GM23338 (cell line): ENCODE data around the gene ITIH2. TPM values are rescaled to one million over a fixed set of nuclear protein-coding genes. Genes with fewer than 3 reads are reported as not detected.
A peak's percentile ranks its signal among the peaks of the same experiment; 100 is the strongest.

ENCODE experiments used
- ATAC-seq: fragments of 200-7000 bp; cut with Tn5 transposase; 3 replicates; pipeline ENCODE4 v1.9.1; 2020
- DNase-seq: peaks from one replicate; pipeline ENCODE4 v3.0.0-alpha.2; 2015; ENCODE audit warnings: low spot score
- H2AFZ ChIP-seq: fragments of 200-600 bp; sonication (generic); 2 replicates; pipeline ENCODE4 v1.8.0; 2016; ENCODE audit warnings: antibody characterized with exemption, mild to moderate bottlenecking, moderate library complexity
- H3F3A ChIP-seq: fragments of 200-600 bp; sonication (generic); replicated peaks from 2 replicates; pipeline ENCODE4 v1.8.0; 2017; ENCODE audit warnings: antibody characterized with exemption, mixed run types, low read depth
- H3K27ac ChIP-seq: fragments of 200-600 bp; sonication (generic); 2 replicates; pipeline ENCODE4 v1.6.1; 2016; ENCODE audit warnings: low read depth
- H3K27me3 ChIP-seq: fragments of 200-600 bp; sonication (generic); 2 replicates; pipeline ENCODE4 v1.8.0; 2016; ENCODE audit warnings: mild to moderate bottlenecking, mixed run types, moderate library complexity; ENCODE audit not compliant: insufficient read depth
- H3K36me3 ChIP-seq: fragments of 200-600 bp; sonication (generic); 2 replicates; pipeline ENCODE4 v1.8.0; 2016; ENCODE audit warnings: mild to moderate bottlenecking; ENCODE audit not compliant: insufficient read depth
- H3K4me1 ChIP-seq: fragments of 200-600 bp; sonication (generic); 2 replicates; pipeline ENCODE4 v1.8.0; 2016; ENCODE audit warnings: mild to moderate bottlenecking, moderate library complexity; ENCODE audit not compliant: insufficient read depth
- H3K4me2 ChIP-seq: fragments of 200-600 bp; sonication (generic); 2 replicates; pipeline ENCODE4 v1.7.1; 2017; ENCODE audit warnings: mixed run types
- H3K4me3 ChIP-seq: fragments of 200-600 bp; sonication (generic); 2 replicates; pipeline ENCODE4 v1.6.1; 2016; ENCODE audit warnings: mixed run types
- H3K79me2 ChIP-seq: fragments of 200-600 bp; sonication (generic); replicated peaks from 2 replicates; pipeline ENCODE4 v1.8.0; 2017; ENCODE audit warnings: mild to moderate bottlenecking; ENCODE audit not compliant: insufficient read depth
- H3K9me2 ChIP-seq: fragments of 200-600 bp; sonication (generic); 2 replicates; pipeline ENCODE4 v1.8.0; 2017; ENCODE audit not compliant: insufficient read depth
- H4K20me1 ChIP-seq: fragments of 200-600 bp; sonication (generic); replicated peaks from 2 replicates; pipeline ENCODE4 v1.8.0; 2017; ENCODE audit warnings: mild to moderate bottlenecking; ENCODE audit not compliant: insufficient read depth
- H3K27ac Mint-ChIP-seq: 2 replicates; pipeline ENCODE4 v1.8.0; 2020; ENCODE audit warnings: inconsistent platforms, mild to moderate bottlenecking, moderate library complexity, mixed read lengths
- H3K27me3 Mint-ChIP-seq: 3 replicates; pipeline ENCODE4 v1.8.0; 2022; ENCODE audit warnings: low read depth, mild to moderate bottlenecking, moderate library complexity, mixed read lengths, inconsistent platforms; ENCODE audit not compliant: insufficient read depth, poor library complexity
- H3K36me3 Mint-ChIP-seq: 3 replicates; pipeline ENCODE4 v1.8.0; 2021; ENCODE audit warnings: low read depth, mild to moderate bottlenecking, inconsistent platforms, moderate library complexity, mixed read lengths
- H3K4me1 Mint-ChIP-seq: 3 replicates; pipeline ENCODE4 v1.8.0; 2020; ENCODE audit warnings: mild to moderate bottlenecking, inconsistent platforms, mixed read lengths
- H3K4me3 Mint-ChIP-seq: 3 replicates; pipeline ENCODE4 v1.8.0; 2021; ENCODE audit warnings: moderate library complexity, mild to moderate bottlenecking, inconsistent platforms, mixed read lengths
- H3K9me3 Mint-ChIP-seq: 3 replicates; pipeline ENCODE4 v1.8.0; 2020; ENCODE audit warnings: moderate library complexity, mild to moderate bottlenecking, inconsistent platforms, mixed read lengths
- ETS1 ChIP-seq: IDR thresholded peaks from 2 replicates; pipeline ENCODE4 v1.6.1; 2016; ENCODE audit warnings: antibody characterized with exemption
- EZH2phosphoT487 ChIP-seq: fragments of 200-600 bp; sonication (generic); IDR thresholded peaks from one replicate; pipeline ENCODE4 v1.8.1; 2018; ENCODE audit warnings: antibody characterized with exemption; ENCODE audit not compliant: unreplicated experiment
- JUNB ChIP-seq: IDR thresholded peaks from one replicate; pipeline ENCODE4 v1.6.1; 2016; ENCODE audit warnings: antibody characterized with exemption; ENCODE audit not compliant: unreplicated experiment
- NANOG ChIP-seq: IDR thresholded peaks from 2 replicates; pipeline ENCODE4 v1.6.1; 2016; ENCODE audit warnings: antibody characterized with exemption, borderline replicate concordance
- REST ChIP-seq: IDR thresholded peaks from one replicate; pipeline ENCODE4 v1.6.1; 2018; ENCODE audit warnings: antibody characterized with exemption; ENCODE audit not compliant: unreplicated experiment
- ZNF114 ChIP-seq: fragments of 250-450 bp; sonication (Bioruptor Pico); IDR thresholded peaks from 2 replicates; pipeline ENCODE4 v1.5.0; 2020; ENCODE audit warnings: mild to moderate bottlenecking, moderate library complexity
- polyA plus RNA-seq: library from polyadenylated mRNA; unstranded; fragments of >200 nt; fragmentation: Nextera tagmentation; extraction: Ambion mirVana; gene quantifications from 2 replicates; pipeline ENCODE4 v1.2.1, GENCODE V29; 2016
- total RNA-seq: library from RNA; depleted of rRNA; stranded (reverse); fragments of >200 nt; shearing (Covaris generic); gene quantifications from 2 replicates; pipeline ENCODE4 v1.2.3, GENCODE V29; 2014
- TF ChIP-seq, protein P1 (sequence below), 2 experiments: fragments of 200-600 bp in 1 of 2; sonication (generic) in 1 of 2; conservative IDR thresholded peaks; 2 replicates each; pipeline versions ENCODE4 v1.5.1 to v1.6.1; 2016 to 2017; ENCODE audit warnings: antibody characterized with exemption in 2 of 2, low read depth in 2 of 2, mild to moderate bottlenecking in 2 of 2, moderate library complexity in 1 of 2

The ITIH2 gene
- total and polyA plus RNA-seq, 2 experiments from 2014 or later: 0.10 TPM; not detected in 1

GRCh38 chr10:7686351-7687171 lies 16.6 kb upstream of the ITIH2 start (continued):
- no peak for TF ChIP-seq REST
- TF ChIP-seq JUNB: no peak
- no peak for TF ChIP-seq ETS1
- no peak for TF ChIP-seq NANOG
- TF ChIP-seq EZH2phosphoT487: no peak
- no peak for TF ChIP-seq ZNF114

DNA sequence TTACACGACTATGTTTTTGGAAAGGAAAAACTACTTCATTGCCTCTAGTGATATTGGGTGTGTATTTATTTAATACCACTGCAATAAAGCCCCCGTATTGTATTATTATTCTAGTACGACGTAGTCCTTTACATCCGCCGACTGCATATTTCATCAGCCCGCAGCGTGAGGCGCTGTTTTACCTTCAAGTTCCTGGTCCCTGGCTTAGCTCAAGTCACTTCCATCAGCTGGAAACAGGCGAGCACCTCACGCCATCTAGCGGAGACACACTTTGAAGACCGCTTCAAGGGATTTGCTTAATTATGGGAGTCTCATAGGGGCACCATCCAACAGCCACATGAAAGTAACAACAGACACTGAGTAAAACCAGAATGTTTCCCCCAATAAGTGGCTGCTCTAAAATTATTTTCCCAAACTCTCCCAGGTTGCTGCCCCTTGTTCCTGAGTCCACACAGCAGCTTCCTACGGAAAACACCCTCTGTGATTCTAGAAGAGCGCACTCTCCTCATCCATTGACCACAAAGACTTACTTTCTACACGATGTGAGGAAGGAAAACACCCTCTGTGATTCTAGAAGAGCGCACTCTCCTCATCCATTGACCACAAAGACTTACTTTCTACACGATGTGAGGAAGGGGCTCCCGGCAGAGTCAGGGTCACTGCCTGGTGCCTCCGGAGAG lies 15.7 kb upstream of the ITIH2 start:
- Histone ChIP-seq H3K4me3 (no peak overlapping the region), H3K4me2 (no peak overlapping the region), H3K27ac (no peak overlapping the region), H3K36me3 (no peaks in the 10 kb centered on the region), H3K79me2 (no peaks in the 10 kb centered on the region), H3K4me1 (0 out of 2 replicates have a peak, but pooled peaks cover 2% of the 10 kb centered on the region), H4K20me1 (no peaks in the 10 kb centered on the region), H2AFZ (peak overlapping the region; percentile 57), H3K9me2 (no peaks in the 10 kb centered on the region), H3F3A (no peaks in the 10 kb centered on the region), H3K27me3 (no peaks in the 10 kb centered on the region)
- H3K36me3 Mint-ChIP-seq: peaks cover 12% of the 10 kb centered on the region
- H3K27ac Mint-ChIP-seq: no peak overlapping the region
- H3K27me3 Mint-ChIP-seq: peaks cover 6% of the 10 kb centered on the region
- H3K4me3 Mint-ChIP-seq: no peak overlapping the region
- H3K4me1 Mint-ChIP-seq: no peaks in the 10 kb centered on the region
- peaks cover 33% of the 10 kb centered on the region for H3K9me3 Mint-ChIP-seq
- DNase-seq: peak; percentile 95
- ATAC-seq: peak; percentile 99
- TF ChIP-seq JUNB: no peak
- TF ChIP-seq, protein P1, sequence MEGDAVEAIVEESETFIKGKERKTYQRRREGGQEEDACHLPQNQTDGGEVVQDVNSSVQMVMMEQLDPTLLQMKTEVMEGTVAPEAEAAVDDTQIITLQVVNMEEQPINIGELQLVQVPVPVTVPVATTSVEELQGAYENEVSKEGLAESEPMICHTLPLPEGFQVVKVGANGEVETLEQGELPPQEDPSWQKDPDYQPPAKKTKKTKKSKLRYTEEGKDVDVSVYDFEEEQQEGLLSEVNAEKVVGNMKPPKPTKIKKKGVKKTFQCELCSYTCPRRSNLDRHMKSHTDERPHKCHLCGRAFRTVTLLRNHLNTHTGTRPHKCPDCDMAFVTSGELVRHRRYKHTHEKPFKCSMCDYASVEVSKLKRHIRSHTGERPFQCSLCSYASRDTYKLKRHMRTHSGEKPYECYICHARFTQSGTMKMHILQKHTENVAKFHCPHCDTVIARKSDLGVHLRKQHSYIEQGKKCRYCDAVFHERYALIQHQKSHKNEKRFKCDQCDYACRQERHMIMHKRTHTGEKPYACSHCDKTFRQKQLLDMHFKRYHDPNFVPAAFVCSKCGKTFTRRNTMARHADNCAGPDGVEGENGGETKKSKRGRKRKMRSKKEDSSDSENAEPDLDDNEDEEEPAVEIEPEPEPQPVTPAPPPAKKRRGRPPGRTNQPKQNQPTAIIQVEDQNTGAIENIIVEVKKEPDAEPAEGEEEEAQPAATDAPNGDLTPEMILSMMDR (conservative IDR thresholded peaks at IDR 0.05; ENCODE audit: low read depth in 2 of 2): peak; percentile 93 to 100
